HG02642 (cell line): ENCODE measurements around the gene CNTLN.
"Not testable (repeated sequence)": the region's sequence is repeated elsewhere in the genome, so short reads cannot be mapped to it uniquely, and the experiment has no call there.

Experiments used
- ATAC-seq: cut with Tn5 transposase; IDR thresholded peaks from one replicate; pipeline ENCODE4 v1.9.1; 2021; ENCODE audit warnings: mild to moderate bottlenecking; ENCODE audit not compliant: unreplicated experiment, poor library complexity

Gene CNTLN

DNA sequence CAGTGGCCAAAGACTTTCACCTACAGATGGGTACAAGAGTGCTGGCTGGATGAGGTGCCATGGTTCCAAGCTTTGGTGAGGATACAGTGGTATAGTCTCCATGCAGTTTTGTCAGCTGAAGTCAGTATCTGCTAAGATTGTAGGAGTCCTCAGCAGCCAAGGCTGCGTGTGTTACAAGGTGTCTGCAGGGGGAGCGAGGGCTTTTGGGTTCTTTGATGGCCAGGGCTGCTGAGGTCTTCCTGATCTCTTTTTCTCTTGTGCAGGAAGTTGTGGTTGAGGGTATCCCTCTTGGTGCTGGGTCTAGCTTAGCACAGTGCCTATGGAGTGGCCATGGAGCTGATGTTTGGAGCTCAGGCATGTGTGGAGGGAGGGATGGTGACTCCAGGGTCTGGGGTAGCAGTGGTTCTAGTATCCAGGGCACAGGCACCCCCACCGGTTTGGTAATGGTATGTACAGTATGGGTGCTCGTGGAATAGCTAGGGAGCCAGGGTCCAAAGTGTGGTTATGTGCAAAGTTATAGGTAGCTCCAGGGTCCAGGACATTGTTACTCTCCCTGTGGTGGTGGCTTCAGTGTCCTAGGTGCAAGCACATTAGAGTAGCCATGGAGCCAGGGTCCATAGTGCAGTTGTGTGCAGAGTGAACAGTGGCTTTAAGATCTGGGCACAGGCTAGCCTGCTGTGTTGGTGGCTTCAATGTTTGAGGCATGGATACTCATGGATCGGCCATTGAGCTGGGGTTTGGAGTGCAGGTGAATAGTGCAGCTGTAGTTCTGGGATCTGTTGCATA lies 36.7 kb downstream of the CNTLN start:
- no peak for ATAC-seq

DNA sequence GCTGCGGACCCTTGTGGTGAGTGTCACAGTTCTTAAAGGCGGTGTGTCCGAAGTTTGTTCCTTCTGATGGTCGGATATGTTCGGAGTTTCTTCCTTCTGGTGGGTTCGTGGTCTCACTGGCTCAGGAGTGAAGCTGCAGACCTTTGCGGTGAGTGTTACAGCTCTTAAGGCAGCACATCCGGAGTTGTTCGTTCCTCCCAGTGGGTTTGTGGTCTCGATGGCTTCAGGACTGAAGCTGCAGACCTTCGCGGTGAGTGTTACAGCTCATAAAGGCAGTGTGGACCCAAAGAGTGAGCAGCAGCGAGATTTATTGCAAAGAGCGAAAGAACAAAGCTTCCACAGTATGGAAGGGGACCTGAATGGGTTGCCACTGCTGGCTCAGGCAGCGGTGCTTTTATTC lies 42.7 kb downstream of the CNTLN start:
- ATAC-seq: not testable (repeated sequence)

DNA sequence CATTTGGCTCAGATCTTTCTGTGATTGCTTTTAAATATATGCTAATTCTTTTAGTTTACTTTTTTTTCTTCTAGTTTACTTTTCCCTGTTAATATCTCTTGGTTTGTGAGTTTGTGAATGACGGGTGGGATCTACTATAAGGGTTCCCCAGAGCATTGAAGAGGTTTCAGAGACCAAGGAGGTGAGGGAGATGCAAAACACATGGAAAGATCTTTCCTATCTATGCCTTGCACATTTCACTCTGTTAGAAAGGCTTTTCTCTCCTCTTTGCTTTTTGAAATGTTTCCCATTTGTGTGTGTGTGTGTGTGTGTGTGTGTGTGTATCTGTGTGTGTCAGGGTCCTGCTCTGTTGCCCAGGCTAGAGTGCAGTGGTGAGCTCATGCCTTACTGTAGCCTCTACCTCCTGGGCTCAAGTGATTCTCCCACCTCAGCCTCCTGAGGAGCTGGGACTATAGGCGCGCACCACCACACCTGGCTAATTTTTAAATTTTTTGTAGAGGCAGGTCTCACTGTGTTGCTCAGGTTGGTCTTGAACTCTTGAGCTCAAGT lies 50.7 kb downstream of the CNTLN start:
- ATAC-seq: no peak

DNA sequence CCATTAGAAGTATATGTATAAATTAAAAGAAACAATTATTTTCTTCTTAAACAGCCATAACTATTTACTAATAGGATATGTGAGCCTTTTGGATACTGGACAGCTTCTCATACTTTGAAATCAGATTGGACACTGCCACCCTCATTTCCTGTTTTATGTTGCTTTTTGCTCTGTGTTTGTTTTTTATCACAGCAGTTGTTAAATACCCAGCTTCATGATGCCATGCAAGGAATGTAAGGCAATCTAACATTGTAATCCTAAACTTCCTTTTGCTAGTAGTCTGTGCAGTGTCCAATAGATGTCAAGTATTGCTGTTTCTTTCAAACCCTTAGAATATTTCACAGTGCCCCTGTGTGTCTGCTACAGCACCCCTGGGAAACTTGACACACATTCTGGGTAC lies 56.2 kb downstream of the CNTLN start:
- no peak for ATAC-seq

DNA sequence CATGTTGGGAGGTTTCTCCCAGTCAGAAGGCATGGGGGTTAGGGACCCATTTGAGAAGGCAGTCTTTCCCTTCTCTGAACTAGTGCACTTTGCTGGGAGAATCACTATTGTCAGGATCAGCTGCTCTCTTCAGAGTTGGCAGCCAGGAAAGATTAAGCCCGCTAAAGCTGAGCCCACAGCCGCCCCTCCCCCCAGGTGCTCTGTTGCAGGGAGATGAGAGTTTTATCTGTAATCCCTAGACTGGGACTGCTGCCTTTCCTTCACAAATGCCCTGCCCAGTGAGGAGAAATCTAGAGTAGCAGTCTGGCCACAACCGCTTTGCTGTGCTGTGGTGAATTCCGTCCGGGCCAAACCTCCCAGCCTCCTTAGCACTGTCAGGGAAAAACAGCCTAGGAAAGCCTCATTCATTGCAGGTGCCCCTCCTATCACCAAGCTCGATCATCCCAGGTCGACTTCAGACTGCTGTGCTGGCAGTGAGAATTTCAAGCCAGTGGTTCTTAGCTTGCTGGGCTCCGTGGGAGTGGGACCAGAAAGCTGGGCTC lies 69.8 kb downstream of the CNTLN start:
- ATAC-seq: no peak

DNA sequence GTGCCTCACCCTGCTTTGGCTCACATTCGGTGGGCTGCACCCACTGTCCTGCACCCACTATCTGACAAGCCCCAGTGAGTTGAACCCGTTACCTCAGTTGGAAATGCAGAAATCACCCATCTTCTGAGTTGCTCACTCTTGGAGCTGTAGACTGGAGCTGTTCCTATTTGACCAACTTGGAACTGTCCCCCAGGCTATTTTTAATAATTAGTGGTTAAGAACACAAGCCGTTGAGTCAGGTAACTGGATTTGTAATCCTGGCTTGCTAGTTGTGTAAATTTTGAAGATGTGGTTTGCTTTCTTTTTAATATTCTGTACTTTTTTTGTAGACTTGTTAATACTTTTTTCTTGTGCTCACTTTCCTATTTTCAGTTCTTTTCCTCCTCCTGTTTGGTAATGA lies 81.2 kb downstream of the CNTLN start:
- ATAC-seq: no peak

DNA sequence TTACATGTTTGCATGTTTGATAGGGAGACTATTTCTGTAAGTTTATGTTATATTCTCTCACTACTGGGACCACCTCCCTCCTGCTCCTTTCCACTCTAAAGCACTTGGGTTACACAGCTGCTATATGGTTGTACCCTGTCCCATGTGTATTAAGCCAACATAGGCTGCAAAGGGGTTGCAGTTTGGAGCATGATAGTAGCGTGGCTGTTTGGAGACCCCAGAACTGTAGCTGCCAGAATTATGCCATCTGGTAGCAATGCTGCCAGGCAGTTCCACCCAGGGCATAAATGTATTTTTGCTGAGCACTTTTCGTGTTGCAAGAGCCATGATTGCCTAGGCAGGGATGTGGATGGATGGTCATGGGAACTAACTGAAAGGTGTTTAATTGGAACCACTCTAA lies 81.8 kb downstream of the CNTLN start:
- no peak for ATAC-seq

DNA sequence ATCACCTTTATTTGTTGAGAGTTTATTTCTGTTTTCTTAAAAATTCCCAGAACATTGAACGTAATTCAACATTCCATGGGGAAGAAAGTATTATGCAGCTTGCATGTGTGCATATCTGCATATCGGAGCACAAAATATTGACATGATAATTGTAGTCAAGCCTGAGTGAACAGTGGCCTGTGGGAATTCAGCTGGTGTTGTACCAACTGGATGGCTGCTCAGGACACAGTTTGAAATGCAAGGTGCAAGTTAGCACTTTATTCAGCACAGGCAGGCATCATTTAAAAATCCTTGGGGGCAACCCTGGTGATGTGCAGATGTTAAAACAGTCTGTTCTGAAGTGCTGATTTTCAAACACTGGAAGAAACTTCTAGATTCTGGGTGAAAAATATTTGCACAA lies 82.4 kb downstream of the CNTLN start:
- no peak for ATAC-seq

DNA sequence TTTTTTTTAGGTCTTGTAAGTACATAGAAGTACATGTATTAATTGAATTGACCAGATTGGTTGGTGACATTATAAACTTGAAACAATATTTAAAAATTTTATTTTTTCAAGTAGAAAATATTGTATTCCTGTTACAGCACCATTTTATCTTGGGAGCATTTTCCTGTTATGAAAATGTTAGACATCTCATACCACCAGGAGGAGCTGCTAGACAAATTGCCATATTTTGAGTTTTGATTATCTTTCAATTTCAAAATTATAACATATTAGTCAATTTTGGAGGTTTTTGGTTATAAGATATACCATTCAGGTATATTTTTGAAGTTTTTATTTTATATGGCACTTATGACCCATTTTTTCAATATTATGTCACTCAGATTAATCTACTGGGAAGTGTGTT lies 84.4 kb downstream of the CNTLN start:
- ATAC-seq: no peak

DNA sequence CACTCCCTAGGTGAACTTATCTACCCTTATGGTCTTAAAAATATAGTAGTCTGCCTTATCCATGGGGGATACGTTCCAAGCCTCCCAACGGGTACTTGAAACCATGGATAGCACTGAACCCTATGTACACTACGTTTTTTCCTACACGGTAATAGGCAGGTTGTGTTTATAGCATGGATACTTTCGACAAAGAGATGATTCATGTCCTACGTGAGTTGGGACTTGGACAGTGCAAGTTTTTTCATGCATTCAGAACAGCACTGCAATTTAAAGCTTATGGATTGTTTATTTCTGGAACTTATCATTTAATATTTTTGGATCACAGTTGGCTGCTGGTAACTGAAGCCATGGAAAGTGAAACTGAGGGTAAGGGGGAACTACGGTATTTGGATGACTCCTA lies 88.1 kb downstream of the CNTLN start:
- no peak for ATAC-seq

DNA sequence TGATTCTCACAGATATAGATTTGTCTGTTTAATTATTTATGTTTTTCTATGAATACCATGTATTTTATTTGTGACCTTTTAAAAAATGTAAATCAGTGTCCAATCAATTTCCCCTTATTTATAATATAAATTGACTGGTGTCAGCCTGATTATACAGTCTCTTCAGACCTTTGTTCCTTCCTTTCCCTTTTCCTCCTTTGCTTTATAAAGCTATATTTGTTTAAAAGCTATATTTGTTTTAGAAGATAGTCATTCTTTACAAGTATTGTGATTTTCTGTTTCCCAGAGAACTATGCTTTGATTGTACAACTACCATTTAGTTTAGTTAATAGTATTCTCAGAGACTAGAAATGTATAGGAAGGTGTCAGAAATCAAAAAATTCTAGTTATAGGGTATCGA lies 90.6 kb downstream of the CNTLN start:
- ATAC-seq: no peak

DNA sequence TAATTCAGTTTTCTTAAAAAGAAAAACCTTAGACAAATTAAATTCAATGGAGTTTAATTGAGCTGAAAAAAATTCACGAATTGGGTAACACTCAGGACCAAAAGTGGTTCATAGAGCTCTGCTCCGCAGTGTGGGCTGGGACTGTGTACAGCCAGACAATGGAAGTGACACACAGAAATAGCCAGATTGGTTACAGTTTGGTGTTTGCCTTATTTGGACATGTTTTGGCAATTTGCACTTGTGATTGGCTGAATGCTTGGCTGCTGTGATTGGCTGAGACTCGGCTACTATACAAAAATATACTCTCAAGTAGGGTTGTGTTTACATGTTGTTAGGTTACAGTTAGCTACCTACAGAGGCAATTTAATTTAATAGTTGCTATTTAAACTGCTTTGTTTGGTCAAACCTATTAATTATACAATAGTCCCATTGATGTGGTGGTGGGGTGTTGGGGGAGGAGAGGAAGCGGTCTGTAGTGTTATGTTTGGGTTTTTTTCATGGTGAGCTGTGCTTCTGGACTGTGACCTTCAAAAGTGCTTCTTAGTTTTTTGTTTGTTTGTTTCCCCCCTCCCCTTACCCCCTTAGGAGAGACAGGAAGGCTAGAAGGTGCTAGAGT lies 95.2 kb downstream of the CNTLN start:
- ATAC-seq: no peak

DNA sequence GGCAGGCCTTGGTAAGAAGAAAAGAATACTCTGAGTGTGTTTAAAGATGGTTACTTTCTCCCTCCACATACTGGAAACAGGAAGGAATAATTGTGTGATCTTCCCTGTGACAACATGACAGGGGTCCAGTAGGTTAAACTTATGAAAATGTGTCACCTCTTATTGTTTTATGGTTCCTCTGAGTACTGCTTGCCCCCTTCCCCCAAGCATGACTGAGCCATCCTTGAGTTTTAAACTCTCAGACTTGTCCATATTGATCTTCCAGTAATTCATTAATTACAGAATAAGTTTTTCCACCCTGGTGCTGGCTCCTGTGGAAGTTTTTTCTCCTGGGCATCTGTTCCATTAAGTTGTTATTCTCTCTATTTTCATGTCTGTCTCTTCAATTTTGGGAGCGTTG lies 95.8 kb downstream of the CNTLN start:
- no peak for ATAC-seq

DNA sequence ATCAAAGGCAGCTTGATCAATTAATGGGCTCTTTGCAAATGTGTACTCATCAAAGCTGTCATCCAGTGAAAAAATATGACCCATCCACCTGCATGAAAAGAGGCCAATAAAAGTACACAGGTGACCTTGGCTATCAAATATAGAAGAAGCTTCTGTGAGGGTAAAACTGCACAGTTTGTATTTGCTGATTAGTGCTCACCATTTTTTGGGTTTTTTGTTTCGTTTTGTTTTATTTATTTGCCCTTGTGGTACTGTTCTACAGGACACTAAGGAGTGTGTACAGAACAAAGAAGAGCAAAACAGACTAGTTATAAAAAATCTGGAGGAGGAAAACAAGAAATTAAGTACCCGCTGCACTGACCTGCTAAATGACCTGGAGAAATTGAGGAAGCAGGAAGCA lies 101.3 kb downstream of the CNTLN start:
- no peak for ATAC-seq

DNA sequence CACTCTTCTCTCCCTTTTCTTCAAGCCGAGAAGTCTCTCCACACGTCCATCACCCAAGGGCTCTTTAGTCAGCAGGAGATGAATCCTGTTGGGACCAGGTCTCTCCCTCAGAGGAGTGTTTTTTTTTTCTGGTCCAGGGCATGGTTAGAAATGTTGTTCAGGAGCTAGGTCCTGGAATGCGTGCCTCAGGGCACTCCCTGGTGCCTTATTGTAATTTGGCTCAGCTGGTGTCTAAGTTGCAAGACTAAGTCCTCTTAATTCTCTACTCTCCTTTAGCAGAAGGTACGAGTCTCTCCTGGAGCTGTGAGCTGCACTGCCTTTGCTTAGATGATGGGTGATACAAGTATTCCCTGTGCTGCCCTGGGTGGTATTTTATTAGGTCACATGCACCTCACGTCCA lies 111.9 kb downstream of the CNTLN start:
- no peak for ATAC-seq

DNA sequence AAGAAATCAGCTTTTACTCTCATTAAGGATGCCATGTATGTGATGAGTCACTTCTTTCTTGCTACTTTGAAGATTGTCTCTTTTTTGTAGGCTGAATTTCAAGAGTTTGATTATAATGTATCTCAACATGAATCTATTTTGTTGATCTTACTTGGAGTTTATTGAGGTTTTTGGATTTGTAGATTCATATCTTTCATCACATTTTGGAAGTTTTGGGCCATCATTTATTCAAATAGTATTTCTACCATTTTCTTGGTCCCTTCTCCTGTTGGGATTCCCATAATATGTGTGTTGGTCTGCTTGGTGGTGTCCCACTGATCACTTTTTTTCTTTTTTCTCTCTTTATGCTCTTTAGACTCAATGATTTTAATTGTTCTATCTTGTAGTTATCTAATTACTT lies 116.3 kb downstream of the CNTLN start:
- no peak for ATAC-seq

DNA sequence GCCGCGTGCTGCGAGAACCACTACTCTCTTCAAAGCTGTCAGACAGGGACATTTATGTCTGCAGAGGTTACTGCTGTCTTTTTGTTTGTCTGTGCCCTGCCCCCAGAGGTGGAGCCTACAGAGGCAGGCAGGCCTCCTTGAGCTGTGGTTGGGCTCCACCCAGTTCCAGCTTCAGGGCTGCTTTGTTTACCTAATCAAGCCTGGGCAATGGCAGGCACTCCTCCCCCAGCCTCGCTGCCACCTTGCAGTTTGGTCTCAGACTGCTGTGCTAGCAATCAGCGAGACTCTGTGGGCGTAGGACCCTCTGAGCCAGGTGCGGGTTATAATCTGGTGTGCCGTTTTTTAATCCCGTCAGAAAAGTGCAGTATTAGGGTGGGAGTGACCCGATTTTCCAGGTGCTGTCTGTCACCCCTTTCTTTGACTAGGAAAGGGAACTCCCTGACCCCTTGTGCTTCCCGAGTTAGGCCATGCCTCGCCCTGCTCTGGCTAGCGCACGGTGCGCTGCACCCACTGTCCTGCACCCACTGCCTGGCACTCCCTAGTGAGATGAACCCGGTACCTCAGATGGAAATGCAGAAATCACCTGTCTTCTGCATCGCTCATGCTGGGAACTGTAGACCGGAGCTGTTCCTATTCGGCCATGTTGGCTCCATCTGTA lies 133.8 kb downstream of the CNTLN start:
- not testable (repeated sequence) for ATAC-seq

DNA sequence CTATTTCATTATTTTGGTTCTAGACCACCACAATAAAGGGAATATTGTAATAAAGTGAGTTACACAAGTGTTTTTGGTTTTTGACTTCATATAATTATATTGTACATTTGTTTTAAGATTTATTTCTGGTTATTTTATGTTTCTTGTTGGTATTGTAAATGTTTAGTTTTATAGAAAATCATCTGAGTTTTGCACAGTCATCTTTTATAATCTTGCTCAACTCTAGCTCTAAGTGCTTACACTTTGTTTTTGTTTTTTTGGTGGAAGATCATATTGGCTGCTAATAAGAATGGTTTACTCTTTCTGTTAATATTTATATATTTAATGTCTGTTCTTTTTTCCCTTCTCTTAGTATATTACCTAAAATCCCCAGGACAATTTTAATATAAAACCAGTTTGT lies 135.0 kb downstream of the CNTLN start:
- no peak for ATAC-seq

DNA sequence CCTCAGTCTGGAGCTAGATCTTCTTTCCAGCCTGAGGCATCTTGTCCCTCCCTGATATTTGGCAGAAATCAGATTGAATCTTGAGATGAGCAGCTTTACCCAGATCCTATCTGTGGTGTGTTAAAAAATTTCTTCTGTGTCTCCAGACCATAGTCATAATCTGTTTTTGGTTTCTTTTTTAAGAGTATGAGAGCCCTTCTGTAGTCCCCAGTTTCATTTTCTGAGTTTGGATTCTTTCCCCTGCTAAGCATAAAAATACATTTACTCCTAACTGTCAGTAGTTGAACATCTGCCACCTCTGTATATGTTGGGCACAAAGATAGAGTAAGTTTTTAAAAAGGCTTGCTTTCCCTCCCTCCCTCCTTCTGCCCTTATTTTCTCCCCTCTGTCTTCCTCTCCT lies 137.7 kb downstream of the CNTLN start:
- no peak for ATAC-seq

DNA sequence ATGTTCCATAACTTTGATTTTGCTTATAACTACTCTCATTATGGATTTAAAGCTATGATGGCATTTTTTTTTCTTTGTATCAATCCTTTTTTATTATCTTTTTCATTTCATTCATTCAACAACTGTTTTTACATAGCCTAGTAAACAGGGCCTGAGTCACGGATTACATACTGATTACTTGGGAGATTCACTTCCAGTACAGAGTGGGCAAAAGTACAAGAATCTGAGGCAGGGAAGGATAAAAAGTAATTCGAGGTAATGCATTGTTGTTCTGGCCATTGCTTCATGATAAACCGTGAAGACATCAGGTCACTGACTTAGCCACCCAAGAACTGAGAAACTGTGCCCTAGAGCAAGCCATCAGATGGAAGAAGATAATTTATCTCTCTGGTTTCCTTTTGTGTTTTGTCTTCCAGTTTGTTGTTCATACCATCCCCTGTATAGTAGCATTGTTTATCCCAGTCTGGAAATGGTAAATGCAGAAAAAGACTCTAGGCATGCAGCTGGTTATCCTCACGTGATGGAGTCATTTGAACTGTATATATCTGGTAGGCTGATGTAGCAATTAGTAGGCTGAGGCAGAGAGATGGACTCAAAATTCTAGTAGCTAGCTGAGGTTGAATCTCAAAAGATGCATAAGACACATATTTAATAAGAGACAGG lies 145.6 kb downstream of the CNTLN start:
- ATAC-seq: no peak

DNA sequence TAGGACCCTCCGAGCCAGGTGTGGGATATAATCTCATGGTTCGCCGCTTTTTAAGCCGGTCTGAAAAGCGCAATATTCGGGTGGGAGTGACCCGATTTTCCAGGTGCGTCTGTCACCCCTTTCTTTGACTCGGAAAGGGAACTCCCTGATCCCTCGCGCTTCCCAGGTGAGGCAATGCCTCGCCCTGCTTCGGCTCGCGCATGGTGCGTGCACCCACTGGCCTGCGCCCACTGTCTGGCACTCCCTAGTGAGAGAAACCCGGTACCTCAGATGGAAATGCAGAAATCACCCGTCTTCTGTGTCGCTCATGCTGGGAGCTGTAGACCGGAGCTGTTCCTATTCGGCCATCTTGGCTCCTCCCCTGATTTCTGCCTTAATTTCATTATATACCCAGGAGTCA lies 155.8 kb downstream of the CNTLN start:
- ATAC-seq: not testable (repeated sequence)
